HG03139 (cell line): Measurements from ENCODE around the gene PKN3.

Experiments used
- ATAC-seq: cut with Tn5 transposase; IDR thresholded peaks from one replicate; pipeline ENCODE4 v1.9.1; 2021; ENCODE audit not compliant: unreplicated experiment

PKN3 gene

GRCh38 chr9:128733256-128733655, 31.0 kb downstream of the PKN3 start:
- no peak for ATAC-seq

- ATAC-seq, result no peak
Measured at GRCh38 chr9:128735373-128735772, 33.1 kb downstream of the PKN3 start.

DNA sequence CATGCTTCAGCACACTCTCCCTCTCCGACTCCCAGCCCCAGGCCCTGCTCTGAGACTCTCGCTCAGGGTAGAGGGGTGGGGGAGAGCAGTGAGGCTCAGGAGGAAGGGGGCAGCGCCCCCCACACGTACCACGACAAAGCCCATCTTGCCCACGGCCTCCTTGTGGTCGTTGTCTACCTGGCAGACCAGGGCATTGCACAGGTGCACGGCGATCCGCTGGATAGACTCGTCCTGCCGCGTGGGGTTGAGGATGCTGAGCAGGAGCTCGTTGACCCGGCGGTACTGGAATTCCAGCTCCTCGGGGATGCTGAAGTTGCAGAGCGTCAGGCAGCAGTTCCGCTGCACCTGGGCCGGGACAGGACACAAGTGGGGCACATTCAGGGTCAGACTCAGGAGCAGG, 40.1 kb downstream of the PKN3 start:
- no peak for ATAC-seq

- ATAC-seq, result no peak
Measured at GRCh38 chr9:128743421-128743820, 41.1 kb downstream of the PKN3 start.

DNA sequence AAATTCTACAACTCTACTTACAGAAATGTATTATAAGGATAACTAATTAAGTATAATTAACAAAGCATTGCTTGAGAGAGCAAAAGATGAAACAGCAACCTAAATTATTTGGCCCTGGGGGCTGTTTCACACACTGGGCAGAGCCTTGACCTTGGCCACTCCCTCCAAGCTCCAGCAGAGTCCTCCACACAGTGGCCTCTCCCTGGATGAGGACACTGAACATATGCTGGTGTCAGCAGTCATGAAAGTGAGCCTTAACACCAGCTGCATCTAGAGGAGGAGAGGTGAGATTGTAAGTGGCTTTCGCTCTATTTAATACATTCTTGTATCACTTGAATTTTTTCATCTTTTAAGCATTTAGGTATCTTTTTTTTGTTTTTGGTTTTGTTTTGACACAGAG, 44.9 kb downstream of the PKN3 start:
- ATAC-seq, result no peak

DNA sequence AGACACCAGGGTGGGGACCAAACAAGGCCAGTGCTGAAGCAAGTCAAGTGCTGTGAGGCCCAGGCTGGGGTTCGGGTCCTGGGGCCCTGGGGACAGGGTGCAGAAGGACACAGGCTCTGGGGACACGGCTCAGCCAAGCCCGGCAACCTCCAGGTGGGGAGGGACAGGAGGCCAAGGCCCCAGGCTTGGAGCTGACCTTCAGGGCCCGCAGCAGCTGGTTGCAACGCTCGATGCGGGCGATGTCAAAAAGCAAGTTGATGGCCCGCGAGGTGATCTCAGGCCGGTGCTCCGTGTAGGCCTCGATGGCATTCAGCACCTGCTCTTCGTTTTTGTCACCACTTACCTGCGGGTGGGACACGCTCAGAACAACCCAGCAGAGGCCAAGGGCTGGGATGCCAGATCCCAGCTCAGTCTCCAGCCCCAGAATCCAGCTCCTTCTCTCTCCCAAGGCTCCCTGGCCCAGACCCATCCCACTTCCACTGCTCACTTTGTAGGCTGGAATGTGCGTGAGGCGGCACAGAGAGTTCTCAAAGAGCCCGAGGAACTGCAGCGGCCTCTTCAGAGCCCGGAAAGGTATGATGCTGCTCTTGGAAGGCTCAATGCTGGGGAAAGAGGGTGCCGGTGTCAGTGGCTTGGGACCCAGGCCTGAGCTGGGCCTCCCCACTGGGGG, 48.8 kb downstream of the PKN3 start:
- ATAC-seq, result no peak

GRCh38 chr9:128753627-128754026, 51.3 kb downstream of the PKN3 start:
- no peak for ATAC-seq

DNA sequence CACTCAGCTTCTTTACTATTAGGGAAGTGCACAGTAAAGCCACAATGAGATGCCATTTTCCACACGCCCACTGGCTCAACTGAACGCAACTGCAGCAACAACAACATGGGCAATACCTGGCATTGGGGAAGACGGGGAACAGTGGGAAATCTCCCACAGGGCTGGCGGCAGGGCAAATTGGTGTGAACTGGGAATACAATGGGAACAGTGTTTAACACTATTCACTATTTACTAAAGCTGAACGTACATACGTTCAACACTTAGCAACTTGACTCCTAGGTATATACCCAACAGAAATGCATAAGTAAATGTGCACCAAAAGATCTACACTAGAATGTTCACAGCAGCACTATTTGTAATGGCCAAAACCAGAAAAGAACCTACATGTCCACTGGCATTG, 55.3 kb downstream of the PKN3 start:
- no peak for ATAC-seq

GRCh38 chr9:128762671-128763449, 60.6 kb downstream of the PKN3 start:
- ATAC-seq, result no peak

GRCh38 chr9:128764361-128764760, 62.1 kb downstream of the PKN3 start:
- no peak for ATAC-seq

- no peak for ATAC-seq
Measured at GRCh38 chr9:128765499-128765898, 63.2 kb downstream of the PKN3 start.

DNA sequence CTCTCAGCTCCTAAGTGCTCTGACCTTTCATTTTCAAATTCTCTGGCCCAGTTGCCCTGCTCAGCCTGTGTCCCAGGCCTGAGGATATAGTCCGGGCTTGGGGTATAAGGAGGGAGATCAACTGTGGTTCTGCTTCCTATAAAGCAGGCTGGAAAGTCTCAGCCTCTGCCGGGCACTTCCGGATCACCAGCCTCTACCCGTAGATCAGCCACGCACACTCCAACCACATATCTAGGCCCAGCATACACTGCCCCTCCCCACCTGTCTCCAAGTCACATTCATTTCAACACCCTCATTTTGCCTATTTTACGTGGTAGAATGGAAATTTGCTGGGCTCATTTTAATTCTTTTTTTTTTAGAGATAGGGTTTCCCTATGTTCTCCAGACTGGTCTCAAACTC, 66.3 kb downstream of the PKN3 start:
- ATAC-seq, result no peak
